SK-N-DZ (cell line): Measurements from ENCODE around the gene NUDT4.
"Not testable (repeated sequence)": the region's sequence is repeated elsewhere in the genome, so short reads cannot be mapped to it uniquely, and the experiment has no call there.

Experiments
- DNase-seq: peaks from one replicate; pipeline ENCODE4 v3.0.0-alpha.2; 2015; ENCODE audit warnings: low spot score

The NUDT4 gene

DNA sequence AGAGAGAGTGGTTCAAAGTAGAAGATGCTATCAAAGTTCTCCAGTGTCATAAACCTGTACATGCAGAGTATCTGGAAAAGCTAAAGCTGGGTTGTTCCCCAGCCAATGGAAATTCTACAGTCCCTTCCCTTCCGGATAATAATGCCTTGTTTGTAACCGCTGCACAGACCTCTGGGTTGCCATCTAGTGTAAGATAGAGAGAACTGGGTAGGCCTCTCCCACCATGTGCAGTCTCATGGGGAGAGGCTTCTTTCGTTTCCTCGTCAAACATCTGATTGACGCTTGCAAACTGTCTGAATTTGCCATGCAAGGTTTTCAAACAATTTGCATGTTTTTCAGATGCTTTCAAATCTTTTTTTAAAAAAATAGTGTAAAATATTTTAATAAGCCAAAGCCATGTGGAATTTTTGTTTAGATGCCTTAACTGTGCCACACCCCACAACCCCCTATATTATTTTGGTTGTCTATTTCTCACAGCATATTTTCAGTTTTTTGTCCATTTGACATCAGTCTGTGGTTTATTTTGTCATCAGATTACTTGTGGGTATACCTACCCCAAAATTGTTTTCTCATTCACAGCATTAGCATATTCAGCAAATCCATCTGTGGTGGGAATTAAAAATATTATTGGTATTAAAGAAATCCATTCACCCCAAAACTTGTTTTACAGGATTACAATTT lies 21.6 kb downstream of the NUDT4 start:
- not testable (repeated sequence) for DNase-seq

DNA sequence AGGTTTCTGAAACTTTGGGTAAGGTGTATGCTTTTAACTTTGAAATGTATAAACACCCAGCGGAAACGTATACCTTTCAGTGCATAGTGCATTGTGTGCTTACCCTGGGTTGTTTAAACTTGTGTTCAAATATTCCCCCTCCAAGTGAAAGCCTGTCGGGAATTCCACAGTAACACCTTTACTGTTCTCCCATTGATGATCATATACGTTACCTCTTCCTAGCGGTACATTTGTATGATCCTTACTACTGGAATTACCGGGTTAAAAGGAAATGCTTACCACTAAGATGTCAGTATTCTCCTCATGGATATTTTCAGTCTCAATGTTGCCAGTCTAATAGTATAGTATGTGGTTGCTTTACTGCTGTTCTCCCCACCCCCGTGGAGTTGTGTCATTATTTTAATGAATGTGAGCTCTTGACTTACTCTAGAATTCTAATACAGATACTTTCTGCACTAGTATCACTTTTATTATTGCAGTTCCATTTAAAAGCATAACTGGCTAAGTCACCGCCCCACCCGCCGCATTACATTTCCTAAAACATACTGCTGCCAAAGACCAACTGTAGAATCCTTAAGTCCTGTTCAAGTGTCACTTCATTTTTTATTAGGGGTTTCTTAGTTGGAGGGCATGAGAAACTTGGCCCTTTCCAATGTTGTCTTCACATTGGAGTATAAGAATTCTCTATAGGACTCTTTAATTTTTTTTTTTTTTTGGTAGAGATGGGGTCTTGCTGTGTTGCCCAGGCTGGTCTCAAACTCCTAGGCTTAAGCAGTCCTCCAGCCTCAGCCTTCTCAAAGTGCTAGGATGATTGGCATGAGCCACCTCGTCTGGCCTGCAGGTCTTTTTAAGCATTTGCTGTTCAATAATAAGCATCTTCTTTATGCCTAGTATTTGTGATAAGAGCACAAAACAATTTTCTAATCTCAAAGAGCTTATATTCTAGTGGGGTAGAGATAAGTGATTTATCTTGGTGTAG lies 24.9 kb downstream of the NUDT4 start:
- no peak for DNase-seq

- DNase-seq = no peak
Measured at GRCh38 chr12:93403988-93404803, 26.5 kb downstream of the NUDT4 start.

DNA sequence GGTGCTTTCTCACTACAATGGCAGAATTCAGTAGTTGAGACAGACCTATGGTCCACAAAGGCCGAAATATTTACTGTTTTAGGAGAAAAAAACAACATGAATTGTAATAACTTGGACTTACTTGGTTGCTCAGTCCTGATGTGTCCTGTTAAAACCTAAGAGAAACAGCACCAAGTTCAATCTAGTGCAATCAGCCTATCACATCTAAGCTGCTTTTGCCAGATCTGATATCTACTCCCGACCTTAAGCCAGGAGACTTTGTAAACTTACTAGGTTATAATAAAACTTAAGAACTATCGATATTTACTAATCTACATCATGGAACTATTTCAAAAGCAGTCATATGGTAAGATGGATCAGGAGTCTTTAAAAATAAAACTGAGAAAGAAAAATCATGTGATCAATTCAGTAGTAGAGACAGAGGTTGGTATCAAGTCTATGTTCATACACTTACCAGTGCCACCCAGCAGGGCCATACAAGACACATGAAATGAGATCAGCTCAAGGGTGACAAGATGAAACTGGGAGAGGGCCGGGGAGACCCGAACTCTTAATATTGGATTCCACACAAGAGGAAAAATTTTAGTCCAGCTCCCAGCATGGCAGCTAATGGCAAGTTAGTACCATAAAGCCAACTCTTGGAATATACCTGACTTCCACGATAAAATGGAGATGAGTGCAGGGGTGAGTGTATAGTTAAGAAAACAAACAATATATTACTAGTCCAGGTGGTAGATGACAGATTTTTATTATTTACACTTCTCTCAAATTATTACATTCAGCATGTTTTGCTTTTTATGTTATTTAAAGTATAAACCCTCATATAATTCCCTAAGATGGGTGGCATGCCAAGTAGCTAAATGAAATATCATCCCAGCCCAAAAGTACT lies 27.5 kb downstream of the NUDT4 start:
- DNase-seq = no peak

- DNase-seq = no peak
Measured at GRCh38 chr12:93407054-93407962, 29.6 kb downstream of the NUDT4 start.

GRCh38 chr12:93407963-93408283 lies 30.2 kb downstream of the NUDT4 start:
- DNase-seq = no peak

- DNase-seq = no peak
Measured at GRCh38 chr12:93408813-93409212, 31.1 kb downstream of the NUDT4 start.

- DNase-seq = not testable (repeated sequence)
Measured at GRCh38 chr12:93409343-93410187, 31.8 kb downstream of the NUDT4 start.

- DNase-seq = not testable (repeated sequence)
Measured at GRCh38 chr12:93411060-93411459, 33.3 kb downstream of the NUDT4 start.

GRCh38 chr12:93412396-93412795 lies 34.7 kb downstream of the NUDT4 start:
- DNase-seq = not testable (repeated sequence)

GRCh38 chr12:93413064-93413463 lies 35.3 kb downstream of the NUDT4 start:
- no peak for DNase-seq

GRCh38 chr12:93415723-93416464 lies 38.2 kb downstream of the NUDT4 start:
- DNase-seq = no peak

- no peak for DNase-seq
Measured at GRCh38 chr12:93417967-93418480, 40.3 kb downstream of the NUDT4 start.

- peak; percentile 35 for DNase-seq
Measured at GRCh38 chr12:93419388-93420034, 41.8 kb downstream of the NUDT4 start.

- DNase-seq = no peak
Measured at GRCh38 chr12:93422050-93422449, 44.3 kb downstream of the NUDT4 start.

- DNase-seq = no peak
Measured at GRCh38 chr12:93425736-93426411, 48.1 kb downstream of the NUDT4 start.

- no peak for DNase-seq
Measured at GRCh38 chr12:93426412-93426805, 48.7 kb downstream of the NUDT4 start.
